Measurements from ENCODE around the gene BSG. TPM values are rescaled to one million over a fixed set of nuclear protein-coding genes. Genes with fewer than 3 reads are reported as not detected.
A peak's percentile ranks its signal among the peaks of the same experiment; 100 is the strongest.

BSG gene
- total and polyA plus RNA-seq, 10 of the 15 experiments (the other 5 are each of a cell fraction or from before 2014, with no cell fraction given): 2.8 to 297 (median 199) TPM

GRCh38 chr19:597406-598315 is 25.3 kb downstream of the BSG start (continued):
- TF ChIP-seq ZBTB40 (IDR thresholded peaks at IDR 0.05; ENCODE audit: borderline replicate concordance) (no peak), YY1 (IDR thresholded peaks at IDR 0.05; ENCODE audit: low read depth, low read length) (peak; percentile 30; the same call in 1 of the 2 replicates), EZH2 (IDR thresholded peaks at IDR 0.05; ENCODE audit: borderline replicate concordance, control insufficient read depth, low read depth, low read length) (no peak)

GRCh38 chr19:601310-601709 is 28.9 kb downstream of the BSG start:
- Histone ChIP-seq H3K79me2 (ENCODE audit: control insufficient read depth, insufficient read depth, low read length) (no peaks in the 10 kb centered on the region), H3K9me3 (replicated peaks; ENCODE audit: control insufficient read depth, insufficient read depth, low read length) (no peaks in the 10 kb centered on the region; the same call in 2 of the 3 replicates), H3K27me3 (replicated peaks in 1 of 2; ENCODE audit: control insufficient read depth in 2 of 2, insufficient read depth in 2 of 2, low read length in 1 of 2) (no peaks in the 10 kb centered on the region; a peak in 1 of 4 replicates), H3K4me3 (no peak overlapping the region), H3K4me1 (ENCODE audit: control insufficient read depth, insufficient read depth, low read length) (no peaks in the 10 kb centered on the region), H3K9ac (ENCODE audit: control insufficient read depth, insufficient read depth, low read length) (no peak overlapping the region), H3K36me3 (ENCODE audit: control insufficient read depth in 2 of 2, insufficient read depth in 2 of 2, low read length in 1 of 2) (no peaks in the 10 kb centered on the region), H2AFZ (ENCODE audit: control insufficient read depth, low read depth, low read length) (no peak overlapping the region), H3K4me2 (ENCODE audit: control insufficient read depth, insufficient read depth) (no peak overlapping the region), H4K20me1 (ENCODE audit: control insufficient read depth, insufficient read depth) (no peaks in the 10 kb centered on the region), H3K27ac (ENCODE audit: control insufficient read depth, insufficient read depth) (no peak overlapping the region)
- no peak for FAIRE-seq
- ATAC-seq: no peak
- WGBS (ENCODE audit: insufficient coverage, insufficient replicate concordance, low lambda C conversion rate, missing lambda C conversion rate): 79% methylated on average over 27 of the region's 28 CpGs
- intact Hi-C loops (cut with micrococcal nuclease; ENCODE audit: unreplicated experiment): no loop called here
- CTCF ChIA-PET: no interaction called here
- in situ Hi-C loops (cut with MboI): no loop called here
- BruUV-seq (replicated peaks): no TSS peak
- RAD21 ChIA-PET (ENCODE audit: unreplicated experiment): no interaction called here
- POLR2A ChIA-PET: no interaction called here
- SMC1A ChIA-PET (ENCODE audit: uncharacterized antibody, unreplicated experiment): no interaction called here
- DNase-seq (ENCODE audit: low read depth, low spot score): no peak
- no peak for TF ChIP-seq RAD51 (IDR thresholded peaks at IDR 0.05)
- no peak for TF ChIP-seq PRDM15 (CRISPR knock-in tag; IDR thresholded peaks at IDR 0.05)
- TF ChIP-seq USF1 (IDR thresholded peaks at IDR 0.05; ENCODE audit: borderline replicate concordance, extremely low read length, insufficient read depth, low read depth, low read length): no peak
- TF ChIP-seq MYB (IDR thresholded peaks at IDR 0.05; ENCODE audit: borderline replicate concordance, low read depth, low read length): no peak
- no peak for TF ChIP-seq POLR2A (IDR thresholded peaks at IDR 0.05; ENCODE audit: low read depth, low read length)
- no peak for TF ChIP-seq NR2C1 (IDR thresholded peaks at IDR 0.05)
- no peak for TF ChIP-seq ETV6 (conservative IDR thresholded peaks at IDR 0.05 in 1 of 2, IDR thresholded peaks at IDR 0.05 in 1 of 2; ENCODE audit: borderline replicate concordance in 1 of 2, low read depth in 1 of 2)
- TF ChIP-seq ZNF384 (IDR thresholded peaks at IDR 0.05; ENCODE audit: borderline replicate concordance, low read depth, low read length): no peak
- TF ChIP-seq RUNX3 (IDR thresholded peaks at IDR 0.05; ENCODE audit: low read length): no peak
- no peak for TF ChIP-seq GABPA (IDR thresholded peaks at IDR 0.05; ENCODE audit: low read depth)
